ENCODE measurements around the gene OR1J1. TPM values are rescaled to one million over a fixed set of nuclear protein-coding genes. Genes with fewer than 3 reads are reported as not detected.

The OR1J1 gene
- total and polyA plus RNA-seq, 4 donors, result not detected

- TF ChIP-seq CTCF (IDR thresholded peaks at IDR 0.05; ENCODE audit: control extremely low read depth, extremely low read depth), result no peak
- Histone ChIP-seq H3K9ac (ENCODE audit: insufficient read depth in 1 of 2, low read length in 2 of 2) (no peak overlapping the region), H3K27ac (ENCODE audit: low read depth in 1 of 2, low read length in 1 of 2) (no peak overlapping the region), H3K36me3 (ENCODE audit: control insufficient read depth in 4 of 4, insufficient read depth in 4 of 4, low read length in 4 of 4) (no peaks in the 10 kb centered on the region), H3K4me3 (no peak overlapping the region), H3K4me1 (ENCODE audit: control insufficient read depth in 5 of 5, insufficient read depth in 5 of 5, low read length in 5 of 5) (no peaks in the 10 kb centered on the region), H3K27me3 (ENCODE audit: control insufficient read depth in 3 of 3, insufficient read depth in 3 of 3, low read length in 2 of 3) (no peaks in the 10 kb centered on the region), H3K9me3 (ENCODE audit: control insufficient read depth in 4 of 4, insufficient read depth in 3 of 4, low read length in 3 of 4) (peaks cover 0 to 5% (median 2%) of the 10 kb centered on the region in 4 donors)
- no peak for ATAC-seq (ENCODE audit: insufficient read depth, low FRiP score)
- WGBS, 2 donors, result 91 to 93% methylated on average over 2 of the region's 2 CpGs
- no peak for DNase-seq
These were observed 32.5 kb downstream of the OR1J1 start for GRCh38 chr9:122445155-122445749.

GRCh38 chr9:122444041-122444733 is 33.5 kb downstream of the OR1J1 start:
- 75 to 84% methylated on average over 5 of the region's 5 CpGs for WGBS, 2 donors
- H3K27me3 ChIP-seq (ENCODE audit: control insufficient read depth in 3 of 3, insufficient read depth in 3 of 3, low read length in 2 of 3), result no peaks in the 10 kb centered on the region
- H3K27ac ChIP-seq (ENCODE audit: low read depth in 1 of 2, low read length in 1 of 2), result no peak overlapping the region
- no peak overlapping the region for H3K9ac ChIP-seq (ENCODE audit: insufficient read depth in 1 of 2, low read length in 2 of 2)
- H3K4me3 ChIP-seq, result no peak overlapping the region
- ATAC-seq (ENCODE audit: insufficient read depth, low FRiP score) (no peak), DNase-seq (no peak)
- no peaks in the 10 kb centered on the region for H3K36me3 ChIP-seq (ENCODE audit: control insufficient read depth in 4 of 4, insufficient read depth in 4 of 4, low read length in 4 of 4)
- no peaks in the 10 kb centered on the region for H3K4me1 ChIP-seq (ENCODE audit: control insufficient read depth in 5 of 5, insufficient read depth in 5 of 5, low read length in 5 of 5)
- TF ChIP-seq CTCF (IDR thresholded peaks at IDR 0.05; ENCODE audit: control extremely low read depth, extremely low read depth), result no peak
- H3K9me3 ChIP-seq (ENCODE audit: control insufficient read depth in 4 of 4, insufficient read depth in 3 of 4, low read length in 3 of 4), result peaks cover 0 to 7% (median 2%) of the 10 kb centered on the region in 4 donors

- WGBS, 2 donors, result 80 to 85% methylated on average over 1 of the region's 1 CpG
These were observed 35.2 kb downstream of the OR1J1 start for GRCh38 chr9:122442568-122442967.

More at GRCh38 chr9:122442568-122442967, 35.2 kb downstream of the OR1J1 start:
- peaks cover 0 to 7% (median 3%) of the 10 kb centered on the region in 4 donors for H3K9me3 ChIP-seq (ENCODE audit: control insufficient read depth in 4 of 4, insufficient read depth in 3 of 4, low read length in 3 of 4)
- H3K36me3 ChIP-seq (ENCODE audit: control insufficient read depth in 4 of 4, insufficient read depth in 4 of 4, low read length in 4 of 4), result no peaks in the 10 kb centered on the region
- no peak overlapping the region for H3K27ac ChIP-seq (ENCODE audit: low read depth in 1 of 2, low read length in 1 of 2)
- H3K9ac ChIP-seq (ENCODE audit: insufficient read depth in 1 of 2, low read length in 2 of 2), result no peak overlapping the region
- no peak for DNase-seq
- no peak for TF ChIP-seq CTCF (IDR thresholded peaks at IDR 0.05; ENCODE audit: control extremely low read depth, extremely low read depth)
- no peak for ATAC-seq (ENCODE audit: insufficient read depth, low FRiP score)
- no peak overlapping the region for H3K4me3 ChIP-seq
- H3K27me3 ChIP-seq (ENCODE audit: control insufficient read depth in 3 of 3, insufficient read depth in 3 of 3, low read length in 2 of 3), result no peaks in the 10 kb centered on the region
- H3K4me1 ChIP-seq (ENCODE audit: control insufficient read depth in 5 of 5, insufficient read depth in 5 of 5, low read length in 5 of 5), result no peaks in the 10 kb centered on the region

Other genes starting within 250 kb of the OR1J1 start
- gene LHX6, start 249.0 kb downstream of the OR1J1 start, total RNA-seq, result 10 to 100 TPM in 1 of 2 donors, 1 to 10 TPM in 1; 3.2 to 11.3 TPM
- 1 to 10 TPM; 3.7 to 5.0 TPM for gene LHX6, start 249.0 kb downstream of the OR1J1 start, polyA plus RNA-seq
- 10 to 100 TPM; 15.4 to 20.5 TPM for gene RBM18, start 213.1 kb downstream of the OR1J1 start, total RNA-seq
- 1 to 10 TPM; 5.5 to 9.4 TPM for gene RBM18, start 213.1 kb downstream of the OR1J1 start, polyA plus RNA-seq
- gene MRRF, start 213.0 kb downstream of the OR1J1 start, total RNA-seq, result 10 to 100 TPM; 31.9 to 43.9 TPM
- gene MRRF, start 213.0 kb downstream of the OR1J1 start, polyA plus RNA-seq, result 10 to 100 TPM; 22.3 to 30.4 TPM
- gene PTGS1, start 106.9 kb downstream of the OR1J1 start, total RNA-seq, result 10 to 100 TPM in 1 of 2 donors, 1 to 10 TPM in 1; 4.9 to 12.8 TPM
- 1 to 10 TPM; 2.9 to 5.1 TPM for gene PTGS1, start 106.9 kb downstream of the OR1J1 start, polyA plus RNA-seq
- not detected for gene OR1J2, start 32.9 kb upstream of the OR1J1 start, total RNA-seq
- gene OR1J2, start 32.9 kb upstream of the OR1J1 start, polyA plus RNA-seq, result not detected
- gene OR1J4, start 41.2 kb upstream of the OR1J1 start, total RNA-seq, result not detected
- gene OR1J4, start 41.2 kb upstream of the OR1J1 start, polyA plus RNA-seq, result not detected
- gene OR1N1, start 49.4 kb upstream of the OR1J1 start, total RNA-seq, result not detected
- not detected for gene OR1N1, start 49.4 kb upstream of the OR1J1 start, polyA plus RNA-seq
- gene OR1N2, start 75.2 kb upstream of the OR1J1 start, total RNA-seq, result not detected
- not detected for gene OR1N2, start 75.2 kb upstream of the OR1J1 start, polyA plus RNA-seq
- under 1 TPM; 0.20 to 0.37 TPM for gene OR1L8, start 105.5 kb upstream of the OR1J1 start, total RNA-seq
- gene OR1L8, start 105.5 kb upstream of the OR1J1 start, polyA plus RNA-seq, result under 1 TPM in 1 of 2 donors, not detected in 1; 0.16 TPM
- not detected for gene OR1Q1, start 136.8 kb upstream of the OR1J1 start, total RNA-seq
- not detected for gene OR1Q1, start 136.8 kb upstream of the OR1J1 start, polyA plus RNA-seq
- gene OR1B1, start 179.7 kb upstream of the OR1J1 start, total RNA-seq, result under 1 TPM; 0.26 to 0.28 TPM
- gene OR1B1, start 179.7 kb upstream of the OR1J1 start, polyA plus RNA-seq, result not detected
- not detected for gene OR1L1, start 183.8 kb upstream of the OR1J1 start, total RNA-seq
- gene OR1L1, start 183.8 kb upstream of the OR1J1 start, polyA plus RNA-seq, result not detected
- gene OR1L3, start 197.2 kb upstream of the OR1J1 start, total RNA-seq, result not detected
- gene OR1L3, start 197.2 kb upstream of the OR1J1 start, polyA plus RNA-seq, result not detected
- not detected for gene OR1L4, start 246.1 kb upstream of the OR1J1 start, total RNA-seq
- gene OR1L4, start 246.1 kb upstream of the OR1J1 start, polyA plus RNA-seq, result not detected